RWPE2 (cell line): ENCODE results near the gene LPGAT1.

Source experiments
- ATAC-seq: fragments of 200-7000 bp; cut with Tn5 transposase; 3 replicates; pipeline ENCODE4 v1.9.1; 2021; ENCODE audit warnings: low read depth
- DNase-seq: peaks from one replicate; pipeline ENCODE4 v3.0.0-alpha.2; 2020; ENCODE audit warnings: low spot score
- H3K27ac ChIP-seq: fragments of 450-650 bp; 2 replicates; pipeline ENCODE4 v1.5.1; 2017; ENCODE audit warnings: mild to moderate bottlenecking; ENCODE audit not compliant: poor library complexity, severe bottlenecking
- H3K27me3 ChIP-seq: fragments of 250-450 bp; sonication (Bioruptor Pico); 2 replicates; pipeline ENCODE4 v1.5.1; 2021; ENCODE audit warnings: mild to moderate bottlenecking, moderate library complexity; ENCODE audit not compliant: insufficient read depth, poor library complexity, severe bottlenecking
- H3K36me3 ChIP-seq: fragments of 250-450 bp; sonication (Bioruptor Pico); 2 replicates; pipeline ENCODE4 v1.5.1; 2020; ENCODE audit warnings: low read depth, mild to moderate bottlenecking, moderate library complexity
- H3K4me1 ChIP-seq: fragments of 250-450 bp; sonication (Bioruptor Pico); 2 replicates; pipeline ENCODE4 v1.5.1; 2021; ENCODE audit warnings: mild to moderate bottlenecking, moderate library complexity; ENCODE audit not compliant: insufficient read depth, poor library complexity, severe bottlenecking
- H3K4me3 ChIP-seq: fragments of 250-450 bp; sonication (Bioruptor Pico); 2 replicates; pipeline ENCODE4 v1.5.1; 2021; ENCODE audit warnings: mild to moderate bottlenecking, moderate library complexity; ENCODE audit not compliant: severe bottlenecking
- H3K9me3 ChIP-seq: fragments of 250-450 bp; sonication (Bioruptor Pico); 2 replicates; pipeline ENCODE4 v1.5.1; 2021; ENCODE audit warnings: mild to moderate bottlenecking, moderate library complexity; ENCODE audit not compliant: severe bottlenecking
- TF ChIP-seq, protein P1 (sequence below): fragments of 450-650 bp; IDR thresholded peaks from one replicate; pipeline ENCODE4 v1.5.1; 2017; ENCODE audit warnings: mild to moderate bottlenecking, moderate library complexity; ENCODE audit not compliant: poor library complexity, severe bottlenecking

Gene LPGAT1

DNA sequence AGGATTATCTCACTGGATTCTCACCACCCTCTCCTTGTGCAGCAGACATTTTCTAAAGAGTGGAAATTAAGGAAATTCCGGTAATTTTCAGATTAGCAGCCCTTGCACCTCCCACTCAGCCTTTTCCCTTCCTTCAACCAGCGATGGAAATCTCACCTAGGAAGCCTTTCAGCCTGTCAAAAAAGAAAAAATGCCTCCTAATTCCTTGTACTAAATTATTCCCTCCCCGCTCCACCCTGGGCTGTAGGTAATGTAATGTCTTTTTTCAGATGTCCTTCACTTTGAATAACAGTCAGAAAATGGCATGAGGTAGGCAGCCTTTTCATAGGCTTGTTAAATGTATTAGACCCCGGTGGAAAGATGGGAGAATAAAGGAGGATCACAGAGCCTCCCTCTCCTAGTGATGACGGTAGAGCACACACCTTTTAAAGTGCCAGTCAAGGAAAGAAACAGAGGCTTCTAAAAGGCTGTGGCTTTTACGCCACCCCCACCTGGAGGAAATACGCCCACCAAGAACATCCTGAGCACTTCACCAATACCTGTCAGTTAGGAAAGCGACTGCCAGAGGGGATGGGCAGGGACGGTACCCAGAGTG lies 92.4 kb downstream of the LPGAT1 start:
- Histone ChIP-seq H3K36me3 (no peaks in the 10 kb centered on the region), H3K4me1 (peaks cover 11% of the 10 kb centered on the region), H3K9me3 (no peaks in the 10 kb centered on the region), H3K4me3 (no peak overlapping the region), H3K27me3 (no peaks in the 10 kb centered on the region), H3K27ac (no peak overlapping the region)
- TF ChIP-seq, protein P1, sequence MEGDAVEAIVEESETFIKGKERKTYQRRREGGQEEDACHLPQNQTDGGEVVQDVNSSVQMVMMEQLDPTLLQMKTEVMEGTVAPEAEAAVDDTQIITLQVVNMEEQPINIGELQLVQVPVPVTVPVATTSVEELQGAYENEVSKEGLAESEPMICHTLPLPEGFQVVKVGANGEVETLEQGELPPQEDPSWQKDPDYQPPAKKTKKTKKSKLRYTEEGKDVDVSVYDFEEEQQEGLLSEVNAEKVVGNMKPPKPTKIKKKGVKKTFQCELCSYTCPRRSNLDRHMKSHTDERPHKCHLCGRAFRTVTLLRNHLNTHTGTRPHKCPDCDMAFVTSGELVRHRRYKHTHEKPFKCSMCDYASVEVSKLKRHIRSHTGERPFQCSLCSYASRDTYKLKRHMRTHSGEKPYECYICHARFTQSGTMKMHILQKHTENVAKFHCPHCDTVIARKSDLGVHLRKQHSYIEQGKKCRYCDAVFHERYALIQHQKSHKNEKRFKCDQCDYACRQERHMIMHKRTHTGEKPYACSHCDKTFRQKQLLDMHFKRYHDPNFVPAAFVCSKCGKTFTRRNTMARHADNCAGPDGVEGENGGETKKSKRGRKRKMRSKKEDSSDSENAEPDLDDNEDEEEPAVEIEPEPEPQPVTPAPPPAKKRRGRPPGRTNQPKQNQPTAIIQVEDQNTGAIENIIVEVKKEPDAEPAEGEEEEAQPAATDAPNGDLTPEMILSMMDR: no peak
- ATAC-seq (no peak), DNase-seq (no peak)

DNA sequence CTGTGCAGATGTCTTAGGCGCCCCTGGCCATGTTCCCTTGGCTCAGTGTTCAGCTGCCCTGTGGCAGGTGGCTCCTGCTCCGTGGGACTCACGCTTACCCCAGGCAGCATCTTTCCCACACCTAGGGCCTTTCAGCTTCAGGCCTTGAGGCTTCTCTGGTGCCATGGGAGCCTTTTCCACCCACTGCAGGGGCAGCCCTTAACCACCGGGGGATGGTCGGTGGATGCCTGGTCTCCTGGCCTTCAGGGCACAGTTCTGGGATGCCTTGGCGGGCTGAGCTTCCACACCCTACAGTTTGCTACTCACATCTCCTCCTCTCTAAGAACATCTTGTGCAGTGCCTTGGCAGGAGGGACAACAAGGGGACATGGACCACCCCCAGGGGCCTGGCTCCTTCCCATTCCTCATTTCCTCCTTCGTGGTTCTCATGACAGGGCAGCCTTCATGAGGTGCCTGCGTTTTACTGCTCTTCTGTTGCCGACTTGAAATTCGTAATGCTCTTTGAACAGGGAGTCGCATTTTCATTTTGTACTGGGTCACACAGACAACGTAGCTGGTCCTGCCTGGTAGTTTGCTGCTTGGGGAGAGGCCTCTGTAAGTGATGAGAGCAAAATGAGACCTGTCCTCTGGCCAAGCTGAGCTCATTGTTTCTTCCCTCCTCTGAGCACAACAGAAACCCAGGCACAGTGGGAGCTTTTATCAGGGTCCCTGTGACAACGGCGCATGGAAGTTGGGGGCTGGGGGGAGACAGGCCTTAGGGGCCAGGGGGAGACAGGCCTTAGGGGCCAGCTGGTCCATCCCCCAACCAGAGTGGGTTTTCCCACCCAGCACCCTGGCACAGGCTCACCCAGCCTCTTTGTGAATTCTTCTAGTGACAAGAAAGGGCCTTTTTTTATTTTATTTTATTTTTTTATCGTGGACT lies 93.2 kb downstream of the LPGAT1 start:
- H3K27ac ChIP-seq: no peak overlapping the region
- no peaks in the 10 kb centered on the region for H3K27me3 ChIP-seq
- H3K4me1 ChIP-seq: peaks cover 11% of the 10 kb centered on the region
- no peaks in the 10 kb centered on the region for H3K36me3 ChIP-seq
- ATAC-seq (no peak), DNase-seq (no peak)
- TF ChIP-seq, protein P1: no peak
- no peaks in the 10 kb centered on the region for H3K9me3 ChIP-seq
- no peak overlapping the region for H3K4me3 ChIP-seq

DNA sequence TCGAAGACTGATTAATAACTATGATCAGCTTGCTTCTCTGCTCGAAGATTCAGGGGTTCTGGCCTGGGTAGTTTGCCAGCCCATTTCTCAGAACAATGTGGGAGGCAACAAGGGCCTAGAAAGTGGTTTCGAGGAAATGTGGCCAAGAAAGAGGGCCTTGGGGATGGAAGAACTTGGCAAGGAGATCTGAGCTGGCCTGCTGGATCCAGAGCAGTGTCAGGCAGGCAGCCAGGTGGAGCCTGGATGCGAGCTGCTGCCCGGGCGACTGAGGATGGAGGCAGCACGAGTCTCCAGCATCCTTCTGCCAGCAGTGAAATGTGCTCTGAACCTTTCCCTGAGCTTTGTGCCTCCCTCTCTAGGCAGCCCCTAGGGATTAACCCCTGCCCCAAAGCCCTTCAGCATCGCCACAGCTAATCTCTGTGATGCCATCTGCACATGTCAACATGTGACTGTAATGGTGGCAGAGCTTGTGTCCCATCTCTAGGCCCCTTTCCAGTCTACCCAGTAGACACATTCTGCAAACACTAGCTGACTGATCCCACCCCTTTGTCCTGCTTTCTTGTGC lies 94.1 kb downstream of the LPGAT1 start:
- Histone ChIP-seq H3K9me3 (no peaks in the 10 kb centered on the region), H3K27ac (no peak overlapping the region), H3K4me3 (no peak overlapping the region), H3K27me3 (no peaks in the 10 kb centered on the region), H3K36me3 (no peaks in the 10 kb centered on the region), H3K4me1 (peaks cover 11% of the 10 kb centered on the region)
- no peak for DNase-seq
- ATAC-seq: no peak
- TF ChIP-seq, protein P1: no peak

DNA sequence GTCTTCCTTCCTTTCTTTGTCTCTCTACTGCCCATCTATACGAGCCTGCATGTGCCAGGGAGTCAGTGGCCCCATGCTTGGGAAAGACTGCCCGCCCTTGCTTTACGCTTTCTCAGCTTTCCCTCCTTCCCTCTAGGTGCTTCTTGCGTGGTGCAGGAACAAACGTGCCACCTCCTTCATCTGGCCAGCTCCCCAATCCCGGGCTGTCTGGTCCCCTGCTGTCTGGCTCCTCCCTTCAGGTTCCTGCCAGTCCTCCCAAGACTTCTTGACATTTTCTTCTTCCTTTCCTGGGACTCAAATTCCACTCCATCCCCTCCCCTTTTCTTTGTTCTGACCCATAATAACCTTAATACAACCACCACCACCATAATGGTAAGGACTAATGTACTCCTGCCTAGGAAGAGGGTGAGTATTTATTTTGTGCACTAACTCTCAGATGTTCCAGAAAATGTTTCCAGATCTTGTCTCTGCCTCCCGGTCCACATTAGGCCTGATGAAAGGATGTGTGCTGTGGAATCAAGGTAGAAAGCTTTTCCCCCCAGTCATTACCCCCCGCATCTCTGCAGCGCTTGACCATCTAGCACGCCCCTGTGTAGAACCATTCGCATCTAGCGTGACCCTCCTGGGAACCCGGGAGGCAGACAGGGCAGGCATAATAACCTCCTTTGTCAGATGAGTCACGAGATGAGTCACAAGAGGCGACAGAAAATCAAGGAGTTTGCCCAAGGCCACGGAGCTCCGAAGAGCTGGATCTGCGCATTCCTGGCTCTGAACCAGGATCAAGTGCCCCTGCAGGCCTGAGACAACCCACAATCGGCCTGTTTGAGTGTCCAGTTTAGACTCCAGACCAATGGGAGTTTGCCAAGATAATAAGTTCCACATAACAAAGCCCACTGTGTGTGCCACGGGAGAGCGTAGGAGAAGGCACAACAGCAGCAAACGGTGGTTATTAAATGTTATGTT lies 95.1 kb downstream of the LPGAT1 start:
- TF ChIP-seq, protein P1: no peak
- Histone ChIP-seq H3K27me3 (no peaks in the 10 kb centered on the region), H3K36me3 (no peaks in the 10 kb centered on the region), H3K27ac (no peak overlapping the region), H3K4me1 (peaks cover 11% of the 10 kb centered on the region), H3K9me3 (no peaks in the 10 kb centered on the region), H3K4me3 (no peak overlapping the region)
- DNase-seq (peak; percentile 51), ATAC-seq (peak; percentile 82)
